H1 (cell line): ENCODE results near the gene RAB40C. TPM values are rescaled to one million over a fixed set of nuclear protein-coding genes. Genes with fewer than 3 reads are reported as not detected.
A peak's percentile ranks its signal among the peaks of the same experiment; 100 is the strongest.

Experiments used
- CTCF ChIA-PET: fragments of 300-600 bp; sonication (Branson Sonifier 250); formaldehyde crosslinking; loops from one replicate; lab custom pipeline; 2021; ENCODE audit not compliant: partially characterized antibody; lab: Charles Lee
- POLR2A ChIA-PET: fragments of 300-600 bp; sonication (Branson Sonifier 250); formaldehyde crosslinking; loops from one replicate; lab custom pipeline; 2021; ENCODE audit warnings: inconsistent platforms; ENCODE audit not compliant: partially characterized antibody; lab: Charles Lee
- DNase-seq, 2 experiments: peaks; one replicate each; pipeline versions ENCODE4 v3.0.0 to v3.0.0-alpha.2; 2010 to 2022; ENCODE audit warnings: low spot score in 2 of 2, low read depth in 1 of 2, mixed read lengths in 1 of 2
- FAIRE-seq: peaks from 2 replicates; lab custom pipeline; 2011; peaks lifted over from hg19 to GRCh38; lab: Jason Lieb, UNC
- H2AFZ ChIP-seq: 2 replicates; pipeline ENCODE4 v1.8.1; 2012; ENCODE audit warnings: low read length, inconsistent platforms
- H2AK5ac ChIP-seq: 2 replicates; pipeline ENCODE4 v1.6.1; 2013; ENCODE audit warnings: low read depth, low read length
- H2BK120ac ChIP-seq: replicated peaks from 2 replicates; pipeline ENCODE3; 2013; ENCODE audit warnings: low read depth, low read length, inconsistent platforms
- H2BK12ac ChIP-seq: 2 replicates; pipeline ENCODE4 v1.6.1; 2013; ENCODE audit warnings: low read depth, low read length
- H2BK15ac ChIP-seq: 2 replicates; pipeline ENCODE4 v1.6.1; 2013; ENCODE audit warnings: low read length
- H2BK20ac ChIP-seq: 2 replicates; pipeline ENCODE4 v1.6.1; 2013; ENCODE audit warnings: low read length
- H2BK5ac ChIP-seq: 2 replicates; pipeline ENCODE4 v1.6.1; 2013; ENCODE audit warnings: low read depth, low read length
- H3K14ac ChIP-seq: 2 replicates; pipeline ENCODE4 v1.6.1; 2013; ENCODE audit warnings: inconsistent platforms; ENCODE audit not compliant: insufficient read length
- H3K18ac ChIP-seq: 2 replicates; pipeline ENCODE4 v1.6.1; 2013; ENCODE audit warnings: low read length; ENCODE audit errors: extremely low read depth
- H3K23ac ChIP-seq: 2 replicates; pipeline ENCODE4 v1.6.1; 2013; ENCODE audit warnings: inconsistent platforms; ENCODE audit not compliant: insufficient read length
- H3K23me2 ChIP-seq: 2 replicates; pipeline ENCODE4 v1.6.1; 2013; ENCODE audit warnings: low read depth, low read length
- H3K27ac ChIP-seq: 2 replicates; pipeline ENCODE4 v1.6.1; 2011; ENCODE audit warnings: low read depth, low read length, inconsistent platforms
- H3K27me3 ChIP-seq, 4 experiments: replicated peaks in 1 of 4; 1 replicate in 1 of 4; 2 replicates in 3 of 4; pipeline versions ENCODE4 v1.6.1 to v1.8.1; 2011 to 2013; ENCODE audit warnings: low read length in 3 of 4, mild to moderate bottlenecking in 3 of 4, inconsistent platforms in 2 of 4, mixed read lengths in 2 of 4, moderate library complexity in 1 of 4; ENCODE audit not compliant: control insufficient read depth in 3 of 4, insufficient read depth in 3 of 4; ENCODE audit errors: extremely low read depth in 1 of 4
- H3K36me3 ChIP-seq, 4 experiments: 2 replicates each; pipeline versions ENCODE4 v1.6.1 to v1.8.1; 2011 to 2013; ENCODE audit warnings: mild to moderate bottlenecking in 4 of 4, low read length in 3 of 4, moderate library complexity in 2 of 4, control low read depth in 1 of 4, inconsistent platforms in 1 of 4; ENCODE audit not compliant: insufficient read depth in 4 of 4, control insufficient read depth in 2 of 4
- H3K4ac ChIP-seq: replicated peaks from 2 replicates; pipeline ENCODE3; 2013; ENCODE audit warnings: low read length, low read depth, mixed read lengths, inconsistent platforms; ENCODE audit not compliant: insufficient read length
- H3K4me1 ChIP-seq, 4 experiments: replicated peaks in 1 of 4; 1 replicate in 1 of 4; 2 replicates in 3 of 4; pipeline versions ENCODE4 v1.6.1 to v1.8.1; 2011 to 2013; ENCODE audit warnings: low read length in 3 of 4, inconsistent platforms in 2 of 4, mixed read lengths in 1 of 4; ENCODE audit not compliant: insufficient read depth in 4 of 4, control insufficient read depth in 3 of 4
- H3K4me2 ChIP-seq, 2 experiments: 2 replicates each; pipeline versions ENCODE4 v1.6.1 to v1.8.1; 2011 to 2013; ENCODE audit warnings: low read depth in 2 of 2, low read length in 2 of 2, control low read depth in 1 of 2, inconsistent platforms in 1 of 2, mild to moderate bottlenecking in 1 of 2; ENCODE audit not compliant: insufficient read depth in 1 of 2
- H3K4me3 ChIP-seq, 4 experiments: fragments of 200-600, 300-600 bp in 1 of 4; sonication (generic), shearing (Covaris generic), sonication (Bioruptor Twin) in 1 of 4; 2 replicates each; pipeline versions ENCODE4 v1.5.1 to v1.8.1; 2011 to 2016; ENCODE audit warnings: low read length in 4 of 4, low read depth in 3 of 4, control low read depth in 2 of 4, inconsistent platforms in 2 of 4, mild to moderate bottlenecking in 2 of 4, mixed read lengths in 1 of 4, moderate library complexity in 1 of 4; ENCODE audit not compliant: insufficient read depth in 2 of 4; ENCODE audit errors: extremely low read depth in 1 of 4
- H3K56ac ChIP-seq: replicated peaks from 2 replicates; pipeline ENCODE3; 2013; ENCODE audit warnings: low read depth, mild to moderate bottlenecking, mixed read lengths, low read length, inconsistent platforms; ENCODE audit not compliant: insufficient read length
- H3K79me1 ChIP-seq: 2 replicates; pipeline ENCODE4 v1.6.1; 2013; ENCODE audit warnings: low read depth, low read length, control low read depth
- H3K79me2 ChIP-seq, 2 experiments: 2 replicates each; pipeline versions ENCODE4 v1.6.1 to v1.8.1; 2012 to 2013; ENCODE audit warnings: low read length in 2 of 2, mild to moderate bottlenecking in 2 of 2, inconsistent platforms in 1 of 2; ENCODE audit not compliant: insufficient read depth in 2 of 2, control insufficient read depth in 1 of 2
- H3K9ac ChIP-seq, 4 experiments: replicated peaks in 1 of 4; 1 replicate in 1 of 4; 2 replicates in 3 of 4; pipeline versions ENCODE4 v1.6.1 to v1.8.1; 2011 to 2013; ENCODE audit warnings: low read depth in 3 of 4, low read length in 3 of 4, control low read depth in 2 of 4, mild to moderate bottlenecking in 2 of 4, moderate library complexity in 2 of 4, inconsistent platforms in 1 of 4; ENCODE audit errors: extremely low read depth in 1 of 4
- H3K9me3 ChIP-seq, 2 experiments: 2 replicates each; pipeline versions ENCODE4 v1.6.1 to v1.8.1; 2012 to 2013; ENCODE audit warnings: mild to moderate bottlenecking in 2 of 2, moderate library complexity in 2 of 2, control low read depth in 1 of 2, inconsistent platforms in 1 of 2, low read depth in 1 of 2, low read length in 1 of 2, mixed read lengths in 1 of 2; ENCODE audit not compliant: insufficient read depth in 2 of 2
- H4K20me1 ChIP-seq, 2 experiments: replicated peaks in 1 of 2; 2 replicates each; pipeline versions ENCODE3 to v1.8.1; 2011 to 2013; ENCODE audit warnings: inconsistent platforms in 2 of 2, low read length in 2 of 2, mild to moderate bottlenecking in 1 of 2; ENCODE audit not compliant: insufficient read depth in 2 of 2, control insufficient read depth in 1 of 2
- H4K5ac ChIP-seq: 2 replicates; pipeline ENCODE4 v1.6.1; 2013; ENCODE audit warnings: low read length, low read depth, mixed read lengths, inconsistent platforms; ENCODE audit not compliant: insufficient read length
- H4K8ac ChIP-seq: 2 replicates; pipeline ENCODE4 v1.8.0; 2013; ENCODE audit warnings: mild to moderate bottlenecking, moderate library complexity, low read length, inconsistent platforms; ENCODE audit not compliant: insufficient read depth; ENCODE audit errors: extremely low read depth
- H4K91ac ChIP-seq: replicated peaks from 2 replicates; pipeline ENCODE3; 2013; ENCODE audit warnings: low read length, mixed read lengths, inconsistent platforms; ENCODE audit not compliant: insufficient read length
- ASH2L ChIP-seq: fragments of 200-600, 300-600 bp; sonication (generic); IDR thresholded peaks from one replicate; pipeline ENCODE4 v1.7.1; 2017; ENCODE audit warnings: low read length
- GABPA ChIP-seq: IDR thresholded peaks from 2 replicates; pipeline ENCODE4 v1.6.1; 2011; ENCODE audit warnings: mild to moderate bottlenecking, low read length, moderate library complexity, borderline replicate concordance; ENCODE audit not compliant: insufficient read depth
- GTF2F1 ChIP-seq: IDR thresholded peaks from 2 replicates; pipeline ENCODE4 v1.6.1; 2012; ENCODE audit warnings: low read depth, low read length, improper control_type of control experiment, borderline replicate concordance
- RAD21 ChIP-seq, 2 experiments: IDR thresholded peaks in 1 of 2; conservative IDR thresholded peaks in 1 of 2; 2 replicates each; pipeline ENCODE4 v1.6.1; 2011; ENCODE audit warnings: low read depth in 2 of 2, low read length in 2 of 2, improper control_type of control experiment in 1 of 2, inconsistent platforms in 1 of 2, mild to moderate bottlenecking in 1 of 2, moderate library complexity in 1 of 2
- SAP30 ChIP-seq: fragments of 300-600 bp; sonication (generic); IDR thresholded peaks from 2 replicates; pipeline ENCODE4 v1.7.1; 2012; ENCODE audit warnings: low read length, moderate library complexity, mild to moderate bottlenecking, inconsistent platforms; ENCODE audit not compliant: insufficient read depth, insufficient replicate concordance
- SP4 ChIP-seq: IDR thresholded peaks from 2 replicates; pipeline ENCODE4 v1.6.1; 2012; ENCODE audit warnings: low read length, inconsistent platforms
- ZNF274 ChIP-seq: IDR thresholded peaks from 2 replicates; pipeline ENCODE4 v1.7.0; 2012; ENCODE audit warnings: low read length, borderline replicate concordance; ENCODE audit errors: extremely low read depth
- WGBS, 2 experiments: shearing (Covaris generic) in 1 of 2; methylation state at CpG; one replicate each; pipeline versions ENCODE4 v1.1.6 to v1.1.7; 2013 to 2015; ENCODE audit warnings: low lambda C conversion rate in 2 of 2, mixed read lengths in 2 of 2, inconsistent platforms in 1 of 2, low coverage in 1 of 2, missing lambda C conversion rate in 1 of 2; ENCODE audit not compliant: insufficient replicate concordance in 2 of 2, insufficient coverage in 1 of 2, insufficient read length in 1 of 2; ENCODE audit errors: extremely low coverage in 1 of 2, missing lambda C conversion rate in 1 of 2; 5-methylcytosine and 5-hydroxymethylcytosine counted together
- polyA plus RNA-seq, 7 experiments: library from polyadenylated mRNA; depleted of rRNA in 3 of 7; stranded (reverse) in 5 of 7; unstranded in 2 of 7; fragments of >200 nt in 5 of 7; fragments of 200-250 nt in 2 of 7; gene quantifications; 1 replicate in 5 of 7; 2 replicates in 1 of 7; 4 replicates in 1 of 7; pipeline versions ENCODE4 v1.2.1 to v1.2.3, GENCODE V29; 2011 to 2013; ENCODE audit warnings: missing spikeins in 2 of 7, mixed read lengths in 2 of 7
- total RNA-seq: library from RNA; stranded (reverse); fragmentation: NEBNext Ultra II Directional; extraction: Animal tissue kit (Norgen Biotek cat#: 25700); gene quantifications from 2 replicates; pipeline ENCODE4 v1.2.1, GENCODE V29; 2021
- TF ChIP-seq, protein P1 (sequence below), 3 experiments: IDR thresholded peaks; 1 replicate in 2 of 3; 2 replicates in 1 of 3; pipeline versions ENCODE4 v1.5.1 to v1.6.1; 2011; ENCODE audit warnings: low read length in 3 of 3, mild to moderate bottlenecking in 3 of 3, inconsistent platforms in 2 of 3, low read depth in 1 of 3, moderate library complexity in 1 of 3; ENCODE audit not compliant: insufficient read depth in 1 of 3; ENCODE audit errors: control extremely low read depth in 1 of 3
- TF ChIP-seq, protein P2 (sequence below): IDR thresholded peaks from 2 replicates; pipeline ENCODE4 v1.6.1; 2011; ENCODE audit warnings: low read depth, mild to moderate bottlenecking, low read length; ENCODE audit not compliant: insufficient read depth

The RAB40C gene
- total and polyA plus RNA-seq, 2 of the 8 experiments (the other 6 are each of a cell fraction or from before 2014, with no cell fraction given), result 13.9 to 15.6 TPM

DNA sequence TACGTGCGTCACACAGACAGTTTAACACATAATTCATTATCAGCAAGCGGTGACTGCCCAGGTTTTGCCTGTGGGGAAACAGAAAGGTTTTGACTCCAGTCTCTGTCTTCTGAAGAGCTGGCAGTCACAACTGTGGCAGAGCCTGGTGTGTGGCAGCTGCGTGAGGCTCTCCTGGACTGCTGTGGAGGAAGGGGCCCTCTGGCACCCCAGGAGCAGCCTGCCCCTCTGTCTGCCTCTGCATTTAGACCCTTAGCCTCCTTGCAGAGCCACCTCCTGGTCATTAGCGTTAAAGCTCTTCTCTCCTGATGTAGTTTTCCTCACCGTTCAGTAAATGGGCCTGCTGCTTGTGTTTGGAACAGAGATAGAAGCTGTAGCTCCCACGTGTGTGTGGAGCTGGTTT is 10.9 kb downstream of the RAB40C start:
- Histone ChIP-seq H3K79me1 (peaks cover 13% of the 10 kb centered on the region; the same call in 1 of the 2 replicates), H3K4me1 (peaks cover 0 to 2% (median 0%) of the 10 kb centered on the region in 4 experiments; a peak in 1 of 7 replicates), H3K56ac (no peak overlapping the region), H2BK5ac (no peak overlapping the region), H3K4me2 (no peak overlapping the region), H2AFZ (no peak overlapping the region), H2BK12ac (no peak overlapping the region), H3K23ac (no peak overlapping the region), H3K9ac (no peak overlapping the region), H2BK120ac (no peak overlapping the region), H4K5ac (no peak overlapping the region), H3K9me3 (peaks cover 7 to 13% of the 10 kb centered on the region in 2 experiments; a peak in 3 of 4 replicates), H2BK20ac (no peak overlapping the region), H3K27ac (no peak overlapping the region), H3K27me3 (no peaks in the 10 kb centered on the region; a peak in 2 of 7 replicates), H3K36me3 (peaks cover 0 to 3% (median under 1%) of the 10 kb centered on the region in 4 experiments; a peak in 2 of 8 replicates), H3K4ac (no peak overlapping the region), H3K23me2 (no peaks in the 10 kb centered on the region), H4K91ac (no peak overlapping the region), H3K79me2 (peaks cover 2 to 3% of the 10 kb centered on the region in 2 experiments; a peak in 2 of 4 replicates), H3K4me3 (no peak overlapping the region), H4K8ac (no peak overlapping the region), H2AK5ac (no peak overlapping the region), H2BK15ac (no peak overlapping the region), H4K20me1 (peaks cover 6 to 12% of the 10 kb centered on the region in 2 experiments), H3K18ac (no peak overlapping the region), H3K14ac (no peak overlapping the region)
- FAIRE-seq, result peak; percentile 24
- ChIA-PET CTCF (interaction anchor here (0.6 to 3.8 kb wide), 25 partner anchors 8 to 528 kb away, joined by 3 to 35 read pairs (median 4); partner anchors contain the start of genes METTL26, RHBDL1 and WFIKKN1), POLR2A (interaction anchor here (1.2 to 2.0 kb wide), 4 partner anchors 9 to 30 kb away, joined by 3 to 5 read pairs (median 4); partner anchors contain the start of genes RAB40C and WFIKKN1)
- no peak for DNase-seq
- 73% methylated on average over 7 of the region's 7 CpGs; no CpG with 5 or more reads in 1 of the 2 experiments for WGBS, 2 experiments
- TF ChIP-seq GTF2F1, result no peak
- no peak for TF ChIP-seq SP4
- TF ChIP-seq, protein P1, sequence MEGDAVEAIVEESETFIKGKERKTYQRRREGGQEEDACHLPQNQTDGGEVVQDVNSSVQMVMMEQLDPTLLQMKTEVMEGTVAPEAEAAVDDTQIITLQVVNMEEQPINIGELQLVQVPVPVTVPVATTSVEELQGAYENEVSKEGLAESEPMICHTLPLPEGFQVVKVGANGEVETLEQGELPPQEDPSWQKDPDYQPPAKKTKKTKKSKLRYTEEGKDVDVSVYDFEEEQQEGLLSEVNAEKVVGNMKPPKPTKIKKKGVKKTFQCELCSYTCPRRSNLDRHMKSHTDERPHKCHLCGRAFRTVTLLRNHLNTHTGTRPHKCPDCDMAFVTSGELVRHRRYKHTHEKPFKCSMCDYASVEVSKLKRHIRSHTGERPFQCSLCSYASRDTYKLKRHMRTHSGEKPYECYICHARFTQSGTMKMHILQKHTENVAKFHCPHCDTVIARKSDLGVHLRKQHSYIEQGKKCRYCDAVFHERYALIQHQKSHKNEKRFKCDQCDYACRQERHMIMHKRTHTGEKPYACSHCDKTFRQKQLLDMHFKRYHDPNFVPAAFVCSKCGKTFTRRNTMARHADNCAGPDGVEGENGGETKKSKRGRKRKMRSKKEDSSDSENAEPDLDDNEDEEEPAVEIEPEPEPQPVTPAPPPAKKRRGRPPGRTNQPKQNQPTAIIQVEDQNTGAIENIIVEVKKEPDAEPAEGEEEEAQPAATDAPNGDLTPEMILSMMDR (IDR thresholded peaks at IDR 0.05; ENCODE audit: control extremely low read depth in 1 of 3, insufficient read depth in 1 of 3, low read depth in 1 of 3, low read length in 3 of 3), result peak; percentile 20 to 67 (median 54)
- peak; percentile 63; the same call in 1 of the 2 replicates for TF ChIP-seq GABPA
- TF ChIP-seq, protein P2, sequence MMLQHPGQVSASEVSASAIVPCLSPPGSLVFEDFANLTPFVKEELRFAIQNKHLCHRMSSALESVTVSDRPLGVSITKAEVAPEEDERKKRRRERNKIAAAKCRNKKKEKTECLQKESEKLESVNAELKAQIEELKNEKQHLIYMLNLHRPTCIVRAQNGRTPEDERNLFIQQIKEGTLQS, result no peak
- no peak for TF ChIP-seq ZNF274
- peak; percentile 25 to 48; a peak in 3 of 4 replicates for TF ChIP-seq RAD21 (IDR thresholded peaks at IDR 0.05 in 1 of 2, conservative IDR thresholded peaks at IDR 0.05 in 1 of 2; ENCODE audit: low read depth in 2 of 2, low read length in 2 of 2)
- TF ChIP-seq SAP30, result no peak
- no peak for TF ChIP-seq ASH2L
